Measurements from ENCODE around the gene KLHDC4.

GRCh38 chr16:87722590-87723225 is 43.1 kb downstream of the KLHDC4 start:
- TF ChIP-seq CTCF (IDR thresholded peaks at IDR 0.05) (no peak), POLR2A (IDR thresholded peaks at IDR 0.05) (no peak)
